ENCODE measurements around the gene SLC7A10.

The SLC7A10 gene

DNA sequence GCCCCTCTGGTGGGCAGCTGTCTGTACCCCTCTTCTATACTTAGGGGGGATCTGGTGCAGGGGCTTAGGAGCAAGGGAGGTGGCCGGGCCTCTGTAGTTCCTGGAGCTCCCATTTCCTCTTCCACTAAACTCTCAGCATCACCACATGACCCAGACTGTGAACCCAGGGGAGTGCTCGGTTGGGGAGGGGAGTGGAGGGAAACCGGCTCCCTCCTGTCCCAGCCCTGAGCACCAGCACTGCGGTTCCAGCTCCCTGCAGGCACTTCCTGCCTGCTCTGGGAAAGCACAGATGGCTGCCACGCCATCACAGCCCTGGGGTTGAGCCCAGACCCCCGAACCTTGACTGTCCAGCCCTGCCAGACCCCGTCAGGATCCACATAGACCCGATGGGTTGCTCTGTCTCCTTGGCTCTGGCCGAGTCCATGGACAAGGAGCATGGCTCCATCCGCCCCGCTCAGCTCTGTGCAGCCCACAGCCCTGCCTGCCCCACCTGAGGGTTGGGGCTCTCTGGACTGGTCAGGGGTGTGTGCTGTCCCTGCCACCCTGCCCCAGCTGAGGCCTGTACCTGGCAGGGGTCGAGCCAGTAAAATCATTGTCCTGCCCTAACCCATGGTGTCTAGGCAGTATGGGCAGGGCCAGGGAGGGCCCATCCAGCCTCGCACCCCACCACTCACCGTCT is 36.0 kb upstream of the SLC7A10 start:
- TF ChIP-seq, protein P1, sequence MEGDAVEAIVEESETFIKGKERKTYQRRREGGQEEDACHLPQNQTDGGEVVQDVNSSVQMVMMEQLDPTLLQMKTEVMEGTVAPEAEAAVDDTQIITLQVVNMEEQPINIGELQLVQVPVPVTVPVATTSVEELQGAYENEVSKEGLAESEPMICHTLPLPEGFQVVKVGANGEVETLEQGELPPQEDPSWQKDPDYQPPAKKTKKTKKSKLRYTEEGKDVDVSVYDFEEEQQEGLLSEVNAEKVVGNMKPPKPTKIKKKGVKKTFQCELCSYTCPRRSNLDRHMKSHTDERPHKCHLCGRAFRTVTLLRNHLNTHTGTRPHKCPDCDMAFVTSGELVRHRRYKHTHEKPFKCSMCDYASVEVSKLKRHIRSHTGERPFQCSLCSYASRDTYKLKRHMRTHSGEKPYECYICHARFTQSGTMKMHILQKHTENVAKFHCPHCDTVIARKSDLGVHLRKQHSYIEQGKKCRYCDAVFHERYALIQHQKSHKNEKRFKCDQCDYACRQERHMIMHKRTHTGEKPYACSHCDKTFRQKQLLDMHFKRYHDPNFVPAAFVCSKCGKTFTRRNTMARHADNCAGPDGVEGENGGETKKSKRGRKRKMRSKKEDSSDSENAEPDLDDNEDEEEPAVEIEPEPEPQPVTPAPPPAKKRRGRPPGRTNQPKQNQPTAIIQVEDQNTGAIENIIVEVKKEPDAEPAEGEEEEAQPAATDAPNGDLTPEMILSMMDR (IDR thresholded peaks at IDR 0.05; ENCODE audit: insufficient read depth, low read depth, low read length, missing control alignments): no peak
- no peak overlapping the region for H3K4me3 ChIP-seq (ENCODE audit: low read length)
- DNase-seq (ENCODE audit: low read depth): no peak

DNA sequence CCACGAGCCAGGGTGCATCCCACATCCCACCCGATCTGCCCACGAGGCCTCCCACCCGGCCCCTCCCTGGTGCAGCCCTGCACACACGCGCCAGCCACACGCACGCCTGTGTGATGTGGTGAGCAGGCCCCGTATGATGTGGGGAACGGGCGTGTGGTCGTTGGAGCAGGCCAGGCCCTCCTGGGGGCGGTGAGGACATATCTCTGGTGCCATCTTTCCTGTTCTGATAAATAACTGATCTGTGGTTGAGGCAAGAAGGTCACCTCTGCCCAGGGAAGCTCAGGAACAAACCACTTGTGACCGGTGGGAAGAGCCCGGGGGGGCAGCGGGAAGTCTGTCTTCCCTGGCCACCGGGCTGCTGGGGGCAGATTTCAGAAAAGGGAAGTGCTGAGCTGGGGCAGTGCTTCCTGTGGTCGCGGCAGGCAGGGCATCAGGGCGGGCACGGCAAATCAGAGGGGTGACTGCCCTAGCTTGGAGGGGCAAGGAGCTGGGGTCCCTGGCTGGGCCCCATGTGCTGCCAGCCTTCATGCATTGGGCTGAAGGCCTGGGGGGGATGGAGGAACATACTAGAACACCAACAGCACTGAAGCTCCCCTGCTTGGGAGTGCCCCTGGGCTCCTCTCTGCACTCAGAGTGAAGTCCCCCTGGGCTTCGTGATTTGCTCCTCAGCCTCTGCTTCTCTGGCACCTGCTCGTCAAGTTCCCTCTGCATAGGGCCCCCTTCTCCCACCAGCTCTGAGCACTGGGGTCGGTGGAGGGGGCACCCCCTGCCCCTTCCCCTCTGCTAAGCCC is 35.2 kb upstream of the SLC7A10 start:
- no peak for DNase-seq (ENCODE audit: low read depth)
- H3K4me3 ChIP-seq (ENCODE audit: low read length): no peak overlapping the region
- TF ChIP-seq, protein P1 (IDR thresholded peaks at IDR 0.05; ENCODE audit: insufficient read depth, low read depth, low read length, missing control alignments): no peak

DNA sequence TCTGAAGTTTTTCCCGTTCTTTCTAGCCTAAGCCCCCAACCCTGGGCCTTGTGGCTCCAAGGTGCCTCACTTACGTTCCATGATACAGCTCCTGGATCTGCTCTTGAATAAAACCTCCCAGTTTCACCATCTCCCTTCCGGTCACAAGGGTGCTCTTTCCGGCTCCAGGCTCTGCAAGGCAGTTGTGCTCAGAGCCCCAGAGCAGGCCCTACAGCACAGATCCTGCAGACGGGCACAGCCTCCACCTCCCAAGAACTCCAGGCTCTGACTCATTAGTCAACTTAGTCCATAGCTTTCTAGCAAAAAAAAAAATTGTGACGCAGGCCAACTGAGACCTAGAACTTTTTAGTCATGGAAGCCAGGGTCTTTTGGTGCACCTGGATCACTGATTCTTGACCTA is 33.9 kb upstream of the SLC7A10 start:
- H3K4me3 ChIP-seq (ENCODE audit: low read length): no peak overlapping the region
- TF ChIP-seq, protein P1 (IDR thresholded peaks at IDR 0.05; ENCODE audit: insufficient read depth, low read depth, low read length, missing control alignments): no peak
- no peak for DNase-seq (ENCODE audit: low read depth)

DNA sequence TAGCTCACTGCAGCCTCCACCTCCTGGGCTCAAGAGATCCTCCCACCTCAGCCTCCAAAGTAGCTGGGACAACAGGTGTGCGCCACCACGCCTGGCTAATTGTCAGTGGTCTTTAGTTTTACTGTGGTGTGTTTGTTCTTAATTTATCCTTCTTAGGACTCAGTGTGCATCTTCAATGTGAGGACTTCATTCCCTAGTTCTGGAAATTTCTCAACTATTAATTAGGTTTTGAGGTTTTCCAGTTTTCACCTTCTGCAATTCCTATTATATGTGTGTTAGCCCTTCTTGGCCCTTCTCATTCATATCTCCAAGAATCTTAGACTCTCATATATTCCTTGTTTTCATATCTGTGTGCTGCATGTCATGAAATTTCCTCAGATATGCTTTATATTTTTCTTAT is 32.2 kb upstream of the SLC7A10 start:
- DNase-seq (ENCODE audit: low read depth): no peak
- TF ChIP-seq, protein P1 (IDR thresholded peaks at IDR 0.05; ENCODE audit: insufficient read depth, low read depth, low read length, missing control alignments): no peak
- H3K4me3 ChIP-seq (ENCODE audit: low read length): no peak overlapping the region

DNA sequence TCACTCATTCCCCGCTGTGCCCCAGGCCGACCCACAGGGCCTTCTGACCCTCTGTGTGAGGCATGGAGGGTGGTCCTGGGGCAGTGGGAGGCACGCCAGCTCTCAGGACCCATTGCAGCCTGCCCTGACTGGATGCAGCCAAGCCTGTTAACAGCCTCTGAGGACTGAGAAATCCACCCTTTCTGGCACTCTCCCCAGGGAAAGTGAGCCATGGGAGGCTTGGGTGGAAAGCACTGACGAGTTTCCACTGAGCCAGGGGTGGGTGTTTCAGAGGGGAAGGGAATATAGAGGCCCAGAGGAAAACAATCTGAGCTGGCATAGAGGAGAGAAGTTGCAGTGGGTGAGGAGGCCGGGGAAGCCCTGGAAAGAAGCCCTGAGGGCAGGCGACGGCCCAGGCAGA is 30.6 kb upstream of the SLC7A10 start:
- no peak overlapping the region for H3K4me3 ChIP-seq (ENCODE audit: low read length)
- no peak for DNase-seq (ENCODE audit: low read depth)
- TF ChIP-seq, protein P1 (IDR thresholded peaks at IDR 0.05; ENCODE audit: insufficient read depth, low read depth, low read length, missing control alignments): no peak

DNA sequence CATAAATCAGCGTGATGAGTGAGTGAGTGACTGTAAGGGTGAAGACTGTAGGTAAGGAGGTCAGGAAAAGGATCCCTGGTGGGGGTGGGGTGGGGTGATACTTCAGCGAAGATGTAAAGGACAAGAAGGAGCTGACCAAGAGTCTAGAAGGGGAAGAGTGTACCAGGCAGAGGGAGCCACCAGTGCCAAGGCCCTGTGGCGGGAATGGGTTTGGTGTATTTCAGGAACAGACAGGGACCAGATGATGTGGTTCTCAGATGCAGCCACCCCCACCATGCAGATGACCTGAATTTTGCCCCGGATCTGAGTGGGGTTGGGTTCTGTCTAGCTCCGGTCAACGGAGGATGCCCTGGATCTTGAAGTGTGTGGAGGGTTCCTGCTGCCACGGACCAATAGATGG is 30.1 kb upstream of the SLC7A10 start:
- no peak overlapping the region for H3K4me3 ChIP-seq (ENCODE audit: low read length)
- DNase-seq (ENCODE audit: low read depth): no peak
- TF ChIP-seq, protein P1 (IDR thresholded peaks at IDR 0.05; ENCODE audit: insufficient read depth, low read depth, low read length, missing control alignments): no peak
